ENCODE measurements around the gene SDK1.

- TF ChIP-seq EZH2 (IDR thresholded peaks at IDR 0.05; ENCODE audit: insufficient read depth, poor library complexity, severe bottlenecking) (no peak), EZH2phosphoT487 (IDR thresholded peaks at IDR 0.05; ENCODE audit: insufficient read depth, low read depth) (no peak)
These were observed 822.8 kb downstream of the SDK1 start for GRCh38 chr7:4123823-4124222.

Measured in GM23248 (cell line).